Keratinocyte (primary cell): ENCODE results near the gene ZNF17. TPM values are rescaled to one million over a fixed set of nuclear protein-coding genes. Genes with fewer than 3 reads are reported as not detected.

ENCODE experiments used
- DNase-seq: peaks from one replicate; pipeline ENCODE4 v3.0.0-alpha.2; 2011; ENCODE audit warnings: low read depth, missing footprints, low spot score
- FAIRE-seq: peaks from 2 replicates; lab custom pipeline; 2011; peaks lifted over from hg19 to GRCh38; lab: Jason Lieb, UNC
- H2AFZ ChIP-seq: 2 replicates; pipeline ENCODE4 v1.6.0; 2012; ENCODE audit warnings: low read length, control low read depth, inconsistent platforms; ENCODE audit not compliant: control insufficient read depth
- H3K27ac ChIP-seq: 2 replicates; pipeline ENCODE4 v1.5.1; 2011; ENCODE audit warnings: low read length; ENCODE audit not compliant: control insufficient read depth, insufficient read depth
- H3K27me3 ChIP-seq: 3 replicates; pipeline ENCODE4 v1.6.0; 2011; ENCODE audit warnings: low read length; ENCODE audit not compliant: control insufficient read depth, insufficient read depth; ENCODE audit errors: extremely low read depth
- H3K36me3 ChIP-seq, 2 experiments: 2 replicates in 1 of 2; 3 replicates in 1 of 2; pipeline ENCODE4 v1.5.1; 2011; ENCODE audit warnings: low read length in 2 of 2, mild to moderate bottlenecking in 1 of 2; ENCODE audit not compliant: control insufficient read depth in 2 of 2, insufficient read depth in 2 of 2; ENCODE audit errors: extremely low read depth in 1 of 2
- H3K4me1 ChIP-seq: 3 replicates; pipeline ENCODE4 v1.5.1; 2011; ENCODE audit warnings: low read length; ENCODE audit not compliant: control insufficient read depth, insufficient read depth; ENCODE audit errors: extremely low read depth
- H3K4me2 ChIP-seq: 3 replicates; pipeline ENCODE4 v1.6.0; 2011; ENCODE audit warnings: low read depth, low read length; ENCODE audit not compliant: control insufficient read depth, insufficient read depth; ENCODE audit errors: extremely low read depth
- H3K4me3 ChIP-seq, 3 experiments: fragments of 200-600 bp in 1 of 3; sonication (generic) in 1 of 3; 2 replicates in 2 of 3; 3 replicates in 1 of 3; pipeline ENCODE4 v1.5.1; 2011 to 2016; ENCODE audit warnings: low read length in 3 of 3, mild to moderate bottlenecking in 3 of 3, control low read depth in 2 of 3, inconsistent platforms in 1 of 3, low read depth in 1 of 3, mixed read lengths in 1 of 3, mixed run types in 1 of 3, moderate library complexity in 1 of 3; ENCODE audit not compliant: control insufficient read depth in 2 of 3, insufficient read depth in 2 of 3; ENCODE audit errors: extremely low read depth in 1 of 3
- H3K79me2 ChIP-seq: 2 replicates; pipeline ENCODE4 v1.6.0; 2012; ENCODE audit warnings: low read length; ENCODE audit not compliant: control insufficient read depth, insufficient read depth
- H3K9ac ChIP-seq: 3 replicates; pipeline ENCODE4 v1.6.0; 2011; ENCODE audit warnings: low read length; ENCODE audit not compliant: control insufficient read depth, insufficient read depth; ENCODE audit errors: extremely low read depth
- H3K9me1 ChIP-seq: 3 replicates; pipeline ENCODE4 v1.6.0; 2011; ENCODE audit warnings: low read length; ENCODE audit not compliant: control insufficient read depth, insufficient read depth; ENCODE audit errors: extremely low read depth
- H3K9me3 ChIP-seq: 2 replicates; pipeline ENCODE4 v1.5.1; 2012; ENCODE audit warnings: low read depth, low read length; ENCODE audit not compliant: control insufficient read depth
- H4K20me1 ChIP-seq: 3 replicates; pipeline ENCODE4 v1.6.0; 2011; ENCODE audit warnings: low read length; ENCODE audit not compliant: control insufficient read depth, insufficient read depth; ENCODE audit errors: extremely low read depth
- EZH2 ChIP-seq: IDR thresholded peaks from one replicate; pipeline ENCODE4 v1.6.1; 2012; ENCODE audit warnings: inconsistent platforms, mild to moderate bottlenecking, low read length, moderate library complexity
- dilution Hi-C: fragments of 300-500 bp; cut with MboI; formaldehyde crosslinking; loops from one replicate; pipeline ENCODE4 v1.7.0; 2020; ENCODE audit warnings: low sequenced_read_pairs; ENCODE audit not compliant: extremely low pct_ligation_motif_present
- polyA plus RNA-seq, 5 experiments: library from polyadenylated mRNA; depleted of rRNA in 3 of 5; stranded (reverse) in 3 of 5; stranded (forward) in 1 of 5; unstranded in 1 of 5; fragments of >200 nt; gene quantifications; 1 replicate in 1 of 5; 2 replicates in 3 of 5; 3 replicates in 1 of 5; pipeline versions ENCODE4 v1.2.1 to v1.2.3, GENCODE V29; 2011 to 2012; ENCODE audit warnings: missing spikeins in 2 of 5, low read depth in 1 of 5, low replicate concordance in 1 of 5
- TF ChIP-seq, protein P1 (sequence below), 3 experiments: IDR thresholded peaks in 1 of 3; conservative IDR thresholded peaks in 1 of 3; optimal IDR thresholded peaks in 1 of 3; 2 replicates in 2 of 3; 3 replicates in 1 of 3; pipeline versions ENCODE3 to v1.5.1; 2011; ENCODE audit warnings: low read length in 3 of 3, mild to moderate bottlenecking in 3 of 3, moderate library complexity in 2 of 3, control low read depth in 1 of 3, inconsistent platforms in 1 of 3; ENCODE audit not compliant: insufficient read depth in 2 of 3; ENCODE audit errors: extremely low read depth in 1 of 3

ZNF17 gene
- polyA plus RNA-seq, 1 donor (not counting 4 experiments of a cell fraction or from before 2014, with no cell fraction given): 5.0 TPM

DNA sequence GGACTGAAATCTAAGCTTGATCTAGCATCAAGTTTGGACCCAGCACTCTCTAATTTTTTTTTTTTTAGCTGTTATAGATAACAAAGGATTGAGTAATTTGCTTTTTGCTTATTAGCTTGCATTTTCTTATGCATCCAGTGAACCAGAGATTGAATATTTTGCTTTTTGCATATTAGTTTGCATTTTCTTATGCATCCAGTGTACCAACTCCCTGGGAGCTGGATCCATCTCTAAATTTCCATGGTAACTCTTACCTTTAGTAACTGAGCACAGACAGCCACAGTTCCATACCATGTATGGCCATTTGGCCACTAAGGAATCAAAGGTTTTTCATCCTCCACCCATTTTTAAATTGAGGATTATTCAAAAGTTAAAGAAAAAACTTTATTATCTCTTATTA is 30.0 kb upstream of the ZNF17 start:
- Histone ChIP-seq H3K27me3 (no peaks in the 10 kb centered on the region), H3K27ac (no peak overlapping the region), H2AFZ (no peak overlapping the region), H3K36me3 (peaks cover 0 to 7% of the 10 kb centered on the region in 2 experiments), H3K4me2 (no peak overlapping the region), H3K9me1 (no peaks in the 10 kb centered on the region), H3K79me2 (no peaks in the 10 kb centered on the region), H3K9ac (no peak overlapping the region), H4K20me1 (no peaks in the 10 kb centered on the region), H3K4me1 (no peaks in the 10 kb centered on the region), H3K4me3 (no peak overlapping the region), H3K9me3 (peaks cover 14% of the 10 kb centered on the region)
- DNase-seq (no peak), FAIRE-seq (no peak)
- TF ChIP-seq, protein P1, sequence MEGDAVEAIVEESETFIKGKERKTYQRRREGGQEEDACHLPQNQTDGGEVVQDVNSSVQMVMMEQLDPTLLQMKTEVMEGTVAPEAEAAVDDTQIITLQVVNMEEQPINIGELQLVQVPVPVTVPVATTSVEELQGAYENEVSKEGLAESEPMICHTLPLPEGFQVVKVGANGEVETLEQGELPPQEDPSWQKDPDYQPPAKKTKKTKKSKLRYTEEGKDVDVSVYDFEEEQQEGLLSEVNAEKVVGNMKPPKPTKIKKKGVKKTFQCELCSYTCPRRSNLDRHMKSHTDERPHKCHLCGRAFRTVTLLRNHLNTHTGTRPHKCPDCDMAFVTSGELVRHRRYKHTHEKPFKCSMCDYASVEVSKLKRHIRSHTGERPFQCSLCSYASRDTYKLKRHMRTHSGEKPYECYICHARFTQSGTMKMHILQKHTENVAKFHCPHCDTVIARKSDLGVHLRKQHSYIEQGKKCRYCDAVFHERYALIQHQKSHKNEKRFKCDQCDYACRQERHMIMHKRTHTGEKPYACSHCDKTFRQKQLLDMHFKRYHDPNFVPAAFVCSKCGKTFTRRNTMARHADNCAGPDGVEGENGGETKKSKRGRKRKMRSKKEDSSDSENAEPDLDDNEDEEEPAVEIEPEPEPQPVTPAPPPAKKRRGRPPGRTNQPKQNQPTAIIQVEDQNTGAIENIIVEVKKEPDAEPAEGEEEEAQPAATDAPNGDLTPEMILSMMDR (optimal IDR thresholded peaks at IDR 0.05 in 1 of 3, IDR thresholded peaks at IDR 0.05 in 1 of 3, conservative IDR thresholded peaks at IDR 0.05 in 1 of 3; ENCODE audit: extremely low read depth in 1 of 3, insufficient read depth in 2 of 3, low read length in 3 of 3): no peak
- TF ChIP-seq EZH2: no peak
- dilution Hi-C loops: no loop called here

DNA sequence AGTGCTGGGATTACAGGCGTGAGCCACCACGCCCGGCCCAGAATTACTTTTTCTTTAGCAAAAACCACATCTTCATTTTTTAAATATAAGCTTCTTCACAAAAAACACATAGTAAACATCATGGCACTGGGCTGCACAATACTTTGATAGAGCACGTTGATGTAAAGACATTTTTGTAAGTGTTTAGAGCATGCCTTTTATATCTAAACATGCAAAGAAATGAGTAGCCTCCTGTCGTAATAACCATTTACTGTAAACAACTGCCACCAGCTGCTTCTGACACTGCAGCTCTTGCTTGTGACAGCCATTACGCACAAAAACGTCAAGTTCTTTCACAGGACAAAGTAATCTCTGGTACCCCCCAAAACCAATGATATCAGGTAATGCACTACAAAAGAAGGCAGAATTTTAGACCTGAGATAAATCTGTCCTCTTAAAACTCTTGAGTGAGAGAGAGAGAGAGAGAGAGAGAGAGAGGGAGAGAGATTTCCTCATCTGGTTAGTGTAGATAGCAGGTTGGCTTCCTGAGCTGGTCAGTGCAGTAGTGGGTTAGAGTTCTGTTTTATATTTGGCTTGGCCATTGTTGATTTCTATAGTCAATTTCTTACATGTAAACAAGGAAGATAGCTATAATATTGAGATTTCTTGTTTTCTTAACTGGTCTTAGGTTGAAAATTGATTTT is 28.0 kb upstream of the ZNF17 start:
- Histone ChIP-seq H3K9me3 (peaks cover 3% of the 10 kb centered on the region), H3K4me1 (no peaks in the 10 kb centered on the region), H2AFZ (no peak overlapping the region), H3K27me3 (no peaks in the 10 kb centered on the region), H3K79me2 (no peaks in the 10 kb centered on the region), H3K27ac (no peak overlapping the region), H3K4me3 (no peak overlapping the region), H3K9me1 (no peaks in the 10 kb centered on the region), H3K36me3 (peaks cover 0 to 2% of the 10 kb centered on the region in 2 experiments), H4K20me1 (no peaks in the 10 kb centered on the region), H3K4me2 (no peak overlapping the region), H3K9ac (no peak overlapping the region)
- no peak for FAIRE-seq
- DNase-seq: no peak
- dilution Hi-C loops: no loop called here
- TF ChIP-seq, protein P1 (optimal IDR thresholded peaks at IDR 0.05 in 1 of 3, IDR thresholded peaks at IDR 0.05 in 1 of 3, conservative IDR thresholded peaks at IDR 0.05 in 1 of 3; ENCODE audit: extremely low read depth in 1 of 3, insufficient read depth in 2 of 3, low read length in 3 of 3): no peak
- no peak for TF ChIP-seq EZH2
